IMR-90 (cell line): ENCODE data around the gene MXD4. TPM values are rescaled to one million over a fixed set of nuclear protein-coding genes. Genes with fewer than 3 reads are reported as not detected.

Experiments used
- ATAC-seq: fragments of 200-7000 bp; cut with Tn5 transposase; 2 replicates; pipeline ENCODE4 v1.9.1; 2020; ENCODE audit warnings: low read depth, mild to moderate bottlenecking, moderate library complexity
- BruUV-seq: library from RNA; stranded (reverse); fragments of 400-500 nt; replicated peaks from 2 replicates; lab custom pipeline; 2021; lab: Mats Ljungman, UMichigan
- CTCF ChIA-PET: fragments of 300-600 bp; formaldehyde crosslinking; extraction: SDS; loops from one replicate; lab custom pipeline; 2021; ENCODE audit warnings: antibody characterized with exemption; lab: Yijun Ruan, JAX
- POLR2A ChIA-PET: fragments of 300-600 bp; sonication (Branson Sonifier 250); formaldehyde crosslinking; loops from one replicate; lab custom pipeline; 2022; ENCODE audit warnings: antibody characterized with exemption; ENCODE audit not compliant: unreplicated experiment; lab: Charles Lee
- DNase-seq: peaks from one replicate; pipeline ENCODE4 v3.0.0; 2013
- H2AFZ ChIP-seq: replicated peaks from 2 replicates; pipeline ENCODE3; 2013; ENCODE audit warnings: low read length, mild to moderate bottlenecking; ENCODE audit not compliant: poor library complexity
- H2AK5ac ChIP-seq: 2 replicates; pipeline ENCODE4 v1.6.1; 2013; ENCODE audit warnings: low read depth, low read length, inconsistent platforms
- H2AK9ac ChIP-seq: replicated peaks from 2 replicates; pipeline ENCODE3; 2013; ENCODE audit warnings: mild to moderate bottlenecking, low read depth, low read length, moderate library complexity; ENCODE audit not compliant: poor library complexity
- H2BK120ac ChIP-seq: 2 replicates; pipeline ENCODE4 v1.6.1; 2013; ENCODE audit warnings: low read depth, low read length, inconsistent platforms
- H2BK15ac ChIP-seq: 3 replicates; pipeline ENCODE4 v1.6.1; 2013; ENCODE audit warnings: low read depth, low read length, inconsistent platforms
- H2BK20ac ChIP-seq: 2 replicates; pipeline ENCODE4 v1.6.1; 2013; ENCODE audit warnings: low read depth, mild to moderate bottlenecking, inconsistent platforms, low read length, moderate library complexity
- H2BK5ac ChIP-seq: 2 replicates; pipeline ENCODE4 v1.6.1; 2013; ENCODE audit warnings: mild to moderate bottlenecking, low read depth, low read length, inconsistent platforms; ENCODE audit not compliant: poor library complexity, severe bottlenecking
- H3K14ac ChIP-seq: replicated peaks from 2 replicates; pipeline ENCODE4 v1.6.1; 2013; ENCODE audit warnings: low read depth, low read length, inconsistent platforms
- H3K18ac ChIP-seq: 2 replicates; pipeline ENCODE4 v1.6.1; 2013; ENCODE audit warnings: low read depth, low read length, control low read depth
- H3K23ac ChIP-seq: 2 replicates; pipeline ENCODE4 v1.6.1; 2013; ENCODE audit warnings: low read depth, low read length, inconsistent platforms
- H3K27ac ChIP-seq: 2 replicates; pipeline ENCODE4 v1.5.1; 2013; ENCODE audit warnings: mild to moderate bottlenecking, control low read depth, low read length; ENCODE audit not compliant: insufficient read depth
- H3K27me3 ChIP-seq: 2 replicates; pipeline ENCODE4 v1.6.1; 2013; ENCODE audit warnings: low read length; ENCODE audit not compliant: control insufficient read depth, insufficient read depth
- H3K36me3 ChIP-seq: 2 replicates; pipeline ENCODE4 v1.6.1; 2013; ENCODE audit warnings: low read length, mixed read lengths; ENCODE audit not compliant: control insufficient read depth, insufficient read depth
- H3K4ac ChIP-seq: 2 replicates; pipeline ENCODE4 v1.6.1; 2013; ENCODE audit warnings: low read depth, low read length, inconsistent platforms
- H3K4me1 ChIP-seq: 2 replicates; pipeline ENCODE4 v1.6.1; 2013; ENCODE audit warnings: low read length, mixed read lengths; ENCODE audit not compliant: control insufficient read depth, insufficient read depth
- H3K4me2 ChIP-seq: 2 replicates; pipeline ENCODE4 v1.6.1; 2013; ENCODE audit warnings: low read depth, mild to moderate bottlenecking, control low read depth, low read length, moderate library complexity
- H3K4me3 ChIP-seq: 2 replicates; pipeline ENCODE4 v1.5.1; 2013; ENCODE audit warnings: low read depth, mild to moderate bottlenecking, control low read depth, low read length, moderate library complexity; ENCODE audit not compliant: insufficient read depth
- H3K56ac ChIP-seq: 2 replicates; pipeline ENCODE4 v1.6.1; 2013; ENCODE audit warnings: low read length, inconsistent platforms; ENCODE audit not compliant: insufficient read depth; ENCODE audit errors: extremely low read depth
- H3K79me1 ChIP-seq, 2 experiments: 2 replicates each; pipeline ENCODE4 v1.6.1; 2013; ENCODE audit warnings: low read length in 2 of 2, inconsistent platforms in 1 of 2, low read depth in 1 of 2
- H3K9ac ChIP-seq: 2 replicates; pipeline ENCODE4 v1.6.1; 2013; ENCODE audit warnings: low read depth, low read length, control low read depth
- H3K9me1 ChIP-seq: 2 replicates; pipeline ENCODE4 v1.6.1; 2013; ENCODE audit warnings: low read length, inconsistent platforms; ENCODE audit not compliant: insufficient read depth
- H3K9me3 ChIP-seq: 2 replicates; pipeline ENCODE4 v1.6.1; 2013; ENCODE audit warnings: low read length; ENCODE audit not compliant: control insufficient read depth, insufficient read depth
- H4K20me1 ChIP-seq: 2 replicates; pipeline ENCODE4 v1.6.1; 2013; ENCODE audit warnings: low read length, inconsistent platforms; ENCODE audit not compliant: insufficient read depth
- H4K5ac ChIP-seq: 2 replicates; pipeline ENCODE4 v1.6.1; 2013; ENCODE audit warnings: mild to moderate bottlenecking, low read depth, low read length, control low read depth
- H4K8ac ChIP-seq, 2 experiments: 2 replicates each; pipeline ENCODE4 v1.6.1; 2013; ENCODE audit warnings: low read depth in 2 of 2, low read length in 2 of 2, control low read depth in 1 of 2, inconsistent platforms in 1 of 2
- H4K91ac ChIP-seq: 2 replicates; pipeline ENCODE4 v1.6.1; 2013; ENCODE audit warnings: low read depth, low read length, inconsistent platforms; ENCODE audit not compliant: insufficient read depth
- CEBPB ChIP-seq: IDR thresholded peaks from 2 replicates; pipeline ENCODE4 v1.6.1; 2012; ENCODE audit warnings: low read depth, low read length, improper control_type of control experiment
- FOS ChIP-seq: fragments of 150-350 bp; IDR thresholded peaks from 2 replicates; pipeline ENCODE4 v1.6.1; 2016; ENCODE audit warnings: low read depth, low read length
- MXI1 ChIP-seq: IDR thresholded peaks from 2 replicates; pipeline ENCODE4 v1.6.1; 2012; ENCODE audit warnings: low read depth, mild to moderate bottlenecking, low read length, moderate library complexity, borderline replicate concordance
- WGBS, 2 experiments: methylation state at CpG; one replicate each; pipeline versions ENCODE4 v1.1.5 to v1.1.7; 2013; ENCODE audit warnings: missing lambda C conversion rate in 2 of 2; ENCODE audit not compliant: insufficient read length in 1 of 2; ENCODE audit errors: extremely low coverage in 2 of 2; 5-methylcytosine and 5-hydroxymethylcytosine counted together
- dilution Hi-C: fragments of 300-500 bp; cut with HindIII; formaldehyde crosslinking; loops from one replicate; pipeline ENCODE4 v1.14.3; 2018; ENCODE audit warnings: low sequenced_read_pairs; ENCODE audit not compliant: unreplicated experiment
- in situ Hi-C: fragments of 300-500 bp; cut with MboI; formaldehyde crosslinking; loops from 3 replicates; pipeline ENCODE4 v1.14.3; 2019; ENCODE audit warnings: low sequenced_read_pairs, inconsistent platforms, mixed read lengths
- intact Hi-C: fragments of 100-400 bp; cut with micrococcal nuclease; formaldehyde crosslinking; loops from 2 replicates; pipeline ENCODE4 v1.10.0; 2022
- polyA plus RNA-seq, 3 experiments: library from polyadenylated mRNA; depleted of rRNA; stranded (reverse); fragments of >200 nt; gene quantifications; 2 replicates each; pipeline ENCODE4 v1.2.3, GENCODE V29; 2012; ENCODE audit warnings: low replicate concordance in 1 of 3
- total RNA-seq: library from RNA; depleted of rRNA; stranded (reverse); fragments of >200 nt; gene quantifications from 2 replicates; pipeline ENCODE4 v1.2.3, GENCODE V29; 2012

MXD4 gene
- total and polyA plus RNA-seq, 2 of the 4 experiments (the other 2 are of a cell fraction): 22.8 to 54.4 TPM

DNA sequence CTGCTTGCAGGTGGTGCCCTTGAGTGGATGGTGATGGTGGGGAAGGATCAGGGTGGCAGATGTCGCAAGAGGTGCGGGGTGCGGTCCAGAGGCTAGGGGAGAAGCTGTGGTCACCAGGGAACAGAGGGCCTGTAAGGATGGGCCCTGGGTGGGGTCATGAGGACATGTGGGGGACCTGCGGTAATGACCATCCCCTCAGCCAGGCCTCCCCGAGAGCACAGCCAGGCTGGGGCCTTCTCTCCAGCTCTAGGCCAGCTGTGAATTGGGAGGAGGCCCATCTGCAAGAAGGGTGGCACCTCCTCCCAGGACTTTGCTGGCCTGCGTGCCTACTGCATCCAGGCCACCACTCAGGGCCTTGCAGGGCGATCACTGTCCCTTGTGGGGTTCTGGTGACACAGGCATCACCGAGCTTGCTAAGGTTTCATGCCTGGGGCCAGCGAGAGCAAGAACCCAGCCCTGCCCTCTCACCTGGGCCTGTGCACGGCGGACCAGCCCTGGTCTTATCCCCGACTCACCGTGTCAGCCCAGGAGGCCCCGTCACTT, 34.1 kb upstream of the MXD4 start:
- H2BK15ac ChIP-seq: no peak overlapping the region
- peaks cover 8% of the 10 kb centered on the region; the same call in 1 of the 2 replicates for H4K20me1 ChIP-seq
- no peak overlapping the region for H3K56ac ChIP-seq
- DNase-seq (no peak), ATAC-seq (no peak)
- no TSS peak for BruUV-seq
- no peak overlapping the region for H2AK5ac ChIP-seq
- no peak overlapping the region for H3K9ac ChIP-seq
- ChIA-PET POLR2A (no interaction called here), CTCF (no interaction called here)
- H4K8ac ChIP-seq: no peak overlapping the region
- no peak overlapping the region for H3K4me3 ChIP-seq
- intact Hi-C loops: no loop called here
- no peak overlapping the region for H3K27ac ChIP-seq
- no peak overlapping the region for H3K14ac ChIP-seq
- H3K4me1 ChIP-seq: peaks cover 11% of the 10 kb centered on the region
- no peak overlapping the region for H2AFZ ChIP-seq
- H2BK5ac ChIP-seq: no peak overlapping the region
- WGBS, 2 experiments: 92% methylated on average over 6 of the region's 14 CpGs; no CpG with 5 or more reads in 1 of the 2 experiments
- peaks cover 2% of the 10 kb centered on the region; the same call in 1 of the 2 replicates for H3K9me1 ChIP-seq
- H3K36me3 ChIP-seq: no peaks in the 10 kb centered on the region
- no peaks in the 10 kb centered on the region for H3K9me3 ChIP-seq
- H3K27me3 ChIP-seq: peaks cover 12% of the 10 kb centered on the region
- H2AK9ac ChIP-seq: no peak overlapping the region
- in situ Hi-C loops: no loop called here
- no peak overlapping the region for H3K4ac ChIP-seq
- H4K5ac ChIP-seq: no peak overlapping the region
- no peak overlapping the region for H2BK120ac ChIP-seq
- H2BK20ac ChIP-seq: no peak overlapping the region
- H3K23ac ChIP-seq: no peak overlapping the region
- H3K79me1 ChIP-seq: no peaks in the 10 kb centered on the region
- H3K18ac ChIP-seq: no peak overlapping the region; the same call in 1 of the 2 replicates
- no peak overlapping the region for H3K4me2 ChIP-seq
- H4K91ac ChIP-seq: no peak overlapping the region
- dilution Hi-C loops: no loop called here
- TF ChIP-seq FOS (no peak), MXI1 (no peak), CEBPB (peak; percentile 31; the same call in 1 of the 2 replicates)
